HG03135 (cell line): ENCODE measurements around the gene SEMA4A.
"Not testable (repeated sequence)": the region's sequence is repeated elsewhere in the genome, so short reads cannot be mapped to it uniquely, and the experiment has no call there.

Experiments
- ATAC-seq: cut with Tn5 transposase; IDR thresholded peaks from one replicate; pipeline ENCODE4 v1.9.1; 2021; ENCODE audit warnings: mild to moderate bottlenecking, moderate library complexity; ENCODE audit not compliant: unreplicated experiment

The SEMA4A gene

DNA sequence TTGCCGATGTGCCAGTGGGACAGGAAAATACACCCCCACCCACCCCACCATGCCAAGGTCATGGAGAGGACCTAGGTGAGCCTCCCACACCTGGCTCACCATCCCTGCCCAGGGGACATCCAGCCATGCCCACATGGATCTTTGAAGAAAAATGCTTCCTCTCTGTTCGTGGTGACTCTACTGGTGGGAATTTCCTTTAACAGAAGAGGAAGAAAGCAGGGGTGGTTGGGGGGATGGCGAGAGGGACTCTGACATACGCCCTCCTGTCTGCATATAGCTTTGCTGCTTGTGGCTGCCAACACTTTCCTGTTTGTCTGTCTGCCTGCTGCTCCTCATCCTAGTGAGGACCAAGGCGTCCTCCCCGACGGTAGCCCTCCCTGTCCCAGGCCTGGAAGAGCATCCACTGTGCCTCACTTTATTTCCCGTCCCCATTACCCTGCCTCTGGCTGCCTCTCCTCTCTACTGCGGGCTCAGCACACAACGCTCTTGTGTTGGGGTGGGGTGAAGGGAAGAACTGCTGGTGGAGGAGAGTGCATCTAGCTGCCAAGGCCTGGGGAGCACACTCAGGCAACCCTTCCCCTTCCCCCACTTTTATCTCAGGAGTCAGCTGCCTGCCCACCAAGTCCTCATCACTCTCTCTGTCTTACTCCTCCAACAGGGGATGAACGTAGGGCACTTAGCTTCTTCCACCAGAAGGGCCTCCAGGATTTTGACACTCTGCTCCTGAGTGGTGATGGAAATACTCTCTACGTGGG, 2.5 kb downstream of the SEMA4A start:
- no peak for ATAC-seq

DNA sequence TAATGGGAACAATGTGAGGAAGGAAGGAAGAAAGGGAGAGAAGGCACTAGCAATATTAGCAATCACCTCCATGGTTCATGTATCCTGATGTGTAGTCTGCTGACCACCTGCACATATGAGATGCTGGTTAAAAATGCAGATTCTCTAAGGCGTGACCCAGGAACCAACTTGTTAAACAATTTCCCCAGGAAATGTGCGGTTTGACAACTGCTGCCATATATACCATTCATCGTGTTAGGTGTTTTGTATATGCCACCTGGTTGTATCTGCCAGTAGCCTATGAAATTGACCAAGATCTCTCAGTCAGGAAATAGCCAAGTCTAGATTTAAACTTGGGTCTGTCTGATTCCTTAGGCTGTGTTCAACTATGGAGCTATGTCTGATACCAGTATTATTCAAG, 4.1 kb downstream of the SEMA4A start:
- ATAC-seq = no peak

DNA sequence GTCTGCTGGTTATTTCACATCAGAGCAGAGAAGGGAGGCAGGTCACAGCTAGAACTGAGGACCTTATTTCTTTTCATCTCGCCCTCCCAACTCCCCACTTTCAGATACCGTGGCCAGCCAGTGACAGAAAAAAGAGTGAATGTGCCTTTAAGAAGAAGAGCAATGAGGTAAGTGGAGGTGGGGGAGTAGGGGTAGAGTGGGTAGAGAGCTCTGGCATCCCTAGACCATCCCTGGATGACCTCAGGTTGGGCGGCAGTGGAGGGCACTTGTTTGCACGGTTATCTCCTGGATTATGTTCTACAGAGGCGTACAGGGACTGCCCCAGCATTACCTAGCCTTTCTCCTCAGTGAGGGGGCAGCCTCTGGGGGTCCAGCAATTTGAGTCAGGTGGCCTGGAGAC, 4.6 kb downstream of the SEMA4A start:
- ATAC-seq = no peak

DNA sequence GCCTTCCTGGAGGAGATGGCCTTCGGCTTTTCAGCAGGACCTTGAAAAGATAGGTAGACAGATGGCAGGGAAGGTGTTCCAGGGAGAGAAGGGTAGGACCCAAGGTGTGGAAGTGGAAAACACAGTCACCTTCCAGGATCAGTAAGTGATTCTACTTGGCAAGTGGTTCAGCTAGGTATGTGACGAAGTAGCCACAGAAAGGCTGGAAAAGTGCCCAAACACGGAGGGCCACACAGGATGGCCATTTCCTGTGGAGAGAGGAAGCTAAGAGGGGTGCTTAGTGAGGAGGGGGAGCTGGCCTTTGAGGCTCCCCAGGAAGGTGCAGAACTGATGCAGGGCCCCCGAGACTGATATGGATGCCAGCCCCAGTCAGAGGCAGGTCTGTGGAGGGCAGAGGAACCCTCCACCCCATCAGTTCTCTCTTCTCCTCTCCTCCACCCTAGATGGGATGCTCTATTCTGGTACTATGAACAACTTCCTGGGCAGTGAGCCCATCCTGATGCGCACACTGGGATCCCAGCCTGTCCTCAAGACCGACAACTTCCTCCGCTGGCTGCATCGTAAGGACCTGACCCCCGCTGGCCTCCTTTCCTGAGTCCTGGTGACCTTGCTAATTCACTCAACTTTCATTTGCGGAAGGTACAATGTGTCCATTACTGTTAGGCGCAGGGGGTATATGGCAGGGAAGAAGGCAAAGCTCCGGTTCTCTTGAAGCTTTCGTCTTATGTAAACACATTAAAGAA, 6.8 kb downstream of the SEMA4A start:
- ATAC-seq = no peak

DNA sequence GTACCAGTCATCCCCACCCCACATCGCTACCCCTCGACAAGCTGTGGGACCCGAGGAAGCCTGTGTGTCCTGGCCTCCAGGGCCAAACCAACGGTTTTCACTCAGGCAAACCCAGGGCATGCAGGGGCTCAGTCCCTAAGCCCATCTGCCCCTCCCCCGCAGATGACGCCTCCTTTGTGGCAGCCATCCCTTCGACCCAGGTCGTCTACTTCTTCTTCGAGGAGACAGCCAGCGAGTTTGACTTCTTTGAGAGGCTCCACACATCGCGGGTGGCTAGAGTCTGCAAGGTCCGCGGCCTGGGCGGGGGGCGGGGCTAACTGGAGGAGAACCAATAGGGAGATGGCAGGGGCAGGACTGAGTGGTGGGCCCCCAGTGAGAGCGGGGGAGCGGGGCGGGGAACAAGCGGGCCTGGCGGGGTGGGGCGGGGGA, 7.4 kb downstream of the SEMA4A start:
- no peak for ATAC-seq

DNA sequence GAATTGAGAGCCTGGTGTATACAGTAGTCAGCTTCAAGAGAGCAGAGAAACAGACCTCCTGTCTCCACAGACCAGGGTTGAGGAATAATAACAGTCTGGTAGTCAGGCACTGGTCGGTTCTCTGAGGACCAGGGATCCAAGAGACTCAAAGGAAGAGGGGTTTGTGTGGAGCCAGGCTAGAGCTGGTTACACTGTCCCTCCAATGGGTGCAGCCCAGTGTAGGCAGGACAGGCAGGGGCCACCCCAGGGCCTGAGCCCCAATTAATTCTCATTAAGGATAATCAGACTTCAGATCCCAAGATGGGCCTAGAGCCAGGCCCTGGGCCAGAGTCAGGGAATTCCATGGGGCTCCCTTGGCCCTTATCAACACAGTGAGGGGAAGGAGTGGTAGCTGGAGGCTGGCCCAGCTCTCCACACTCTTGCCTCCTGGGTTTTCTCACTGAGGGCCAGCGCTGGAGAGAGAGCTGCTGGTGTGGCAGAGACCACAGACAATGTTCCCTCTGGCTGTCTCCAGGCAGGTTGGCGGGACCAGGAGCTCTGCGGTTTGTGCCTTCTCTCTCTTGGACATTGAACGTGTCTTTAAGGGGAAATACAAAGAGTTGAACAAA, 9.1 kb downstream of the SEMA4A start:
- ATAC-seq = no peak

DNA sequence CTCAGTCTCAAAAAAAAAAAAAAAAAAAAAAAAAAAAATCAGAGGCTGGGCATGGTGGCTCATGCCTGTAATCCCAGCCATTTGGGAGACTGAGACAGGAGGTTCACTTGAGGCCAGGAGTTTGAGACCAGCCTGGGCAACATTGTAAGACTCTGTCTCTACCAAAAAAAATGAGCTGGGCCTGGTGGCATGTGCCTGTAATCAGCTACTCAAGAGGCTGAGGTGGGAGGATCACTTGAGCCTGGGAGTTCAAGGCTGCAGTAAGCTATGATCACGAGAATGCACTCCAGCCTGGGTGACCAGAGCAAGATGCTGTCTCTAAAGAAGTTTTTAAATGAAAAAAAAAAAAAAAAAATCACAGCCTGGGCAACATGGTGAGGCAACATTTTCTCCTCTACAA, 10.3 kb downstream of the SEMA4A start:
- ATAC-seq = no peak

DNA sequence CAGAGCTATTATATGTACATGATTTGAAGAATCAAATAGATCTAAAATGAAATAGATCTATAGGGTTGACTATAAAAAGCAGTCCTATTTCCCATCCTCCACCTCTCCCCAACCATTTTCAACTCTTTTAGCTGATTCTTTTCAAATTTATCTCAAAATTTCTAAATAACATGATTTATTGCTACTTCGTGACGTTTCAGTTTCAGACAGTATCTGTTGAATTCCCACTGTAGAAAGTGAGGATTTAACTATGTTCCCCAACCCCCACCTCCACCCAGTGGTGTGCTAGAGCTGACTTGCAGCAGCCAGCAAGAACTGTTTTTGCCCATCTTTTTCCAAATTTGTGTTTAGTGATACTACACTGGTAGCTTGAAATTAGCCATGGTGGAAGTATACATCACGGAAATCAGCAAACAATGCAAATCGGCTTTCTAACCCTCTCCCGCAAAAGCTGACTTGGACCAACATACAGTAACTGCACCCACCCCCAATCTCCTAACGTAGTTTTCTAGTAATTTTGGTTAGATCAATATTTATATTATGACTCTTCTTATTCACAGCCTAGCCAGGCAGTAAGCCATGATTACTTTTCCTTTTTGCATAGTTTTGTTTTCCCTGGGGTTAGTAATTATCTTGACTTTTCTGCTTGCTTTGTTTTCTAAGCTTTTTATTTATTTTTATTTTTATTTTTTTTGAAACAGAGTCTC, 10.9 kb downstream of the SEMA4A start:
- no peak for ATAC-seq

DNA sequence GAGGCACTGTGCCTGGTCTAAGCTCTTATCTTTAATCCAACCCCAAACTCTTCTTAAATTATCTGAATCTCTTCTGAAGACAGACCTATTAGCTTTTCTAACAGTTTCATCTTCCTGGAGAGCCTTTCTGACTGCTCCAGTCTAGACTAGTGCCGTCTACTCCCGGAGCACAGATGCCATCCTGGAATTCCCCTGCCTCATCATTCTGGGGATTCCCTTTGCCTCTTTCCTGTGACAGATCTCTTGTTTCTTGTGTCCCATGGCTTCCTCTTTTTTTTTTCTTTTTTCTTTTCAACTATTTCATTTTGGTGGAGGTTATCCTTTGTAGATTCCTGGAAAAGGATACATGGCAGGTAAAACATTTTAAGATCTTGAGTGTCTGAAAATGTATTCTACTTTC, 11.7 kb downstream of the SEMA4A start:
- no peak for ATAC-seq

DNA sequence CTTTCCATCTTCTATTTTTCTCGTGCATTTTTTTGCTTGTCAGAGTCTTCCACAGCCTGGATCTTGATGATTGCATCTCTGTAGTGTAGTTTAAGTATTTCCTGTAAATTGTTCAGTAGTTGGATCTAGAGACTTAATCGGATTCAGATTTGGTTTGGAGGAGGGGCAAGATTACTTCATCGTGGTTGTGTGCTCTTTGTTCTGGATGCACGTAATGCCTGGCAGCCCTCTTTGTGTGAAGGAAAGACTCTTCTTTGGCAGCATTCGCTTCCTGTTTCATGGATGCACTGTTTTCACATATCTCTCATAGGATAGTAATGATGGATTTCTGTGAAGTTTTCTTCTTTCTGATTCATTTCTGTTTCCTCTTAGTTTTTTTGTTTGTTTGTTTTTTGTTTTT, 14.2 kb downstream of the SEMA4A start:
- no peak for ATAC-seq

DNA sequence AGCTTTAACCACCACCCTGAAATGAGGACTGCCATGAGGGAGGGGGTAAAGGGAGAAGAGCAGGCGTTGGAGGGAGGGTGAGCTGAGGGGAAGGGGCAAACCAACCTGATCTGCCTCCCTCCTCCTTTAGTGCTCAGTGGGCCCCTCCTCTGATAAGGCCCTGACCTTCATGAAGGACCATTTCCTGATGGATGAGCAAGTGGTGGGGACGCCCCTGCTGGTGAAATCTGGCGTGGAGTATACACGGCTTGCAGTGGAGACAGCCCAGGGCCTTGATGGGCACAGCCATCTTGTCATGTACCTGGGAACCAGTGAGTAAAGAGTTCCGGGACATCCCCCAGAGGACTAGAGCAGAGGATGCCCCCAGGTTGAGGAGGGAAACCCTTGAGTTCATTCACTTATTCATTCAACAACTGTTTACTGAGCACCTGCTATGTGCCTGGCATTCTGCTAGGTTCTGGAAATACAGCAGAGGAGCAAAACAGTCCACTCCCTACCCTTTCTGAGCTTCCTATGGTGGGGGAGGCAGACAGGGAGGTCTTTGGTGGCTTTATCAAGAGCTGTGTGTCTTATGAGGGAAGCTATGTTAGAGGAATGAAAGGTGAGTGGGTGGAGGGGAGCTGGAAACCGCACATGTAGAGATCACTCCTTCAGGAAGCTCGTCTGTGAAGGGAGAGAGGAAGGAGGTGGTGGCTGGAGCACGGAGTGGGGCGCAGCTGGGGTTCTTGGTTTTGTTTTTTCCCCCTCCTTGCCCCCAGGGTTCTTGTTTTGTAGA, 19.5 kb downstream of the SEMA4A start:
- ATAC-seq = no peak

DNA sequence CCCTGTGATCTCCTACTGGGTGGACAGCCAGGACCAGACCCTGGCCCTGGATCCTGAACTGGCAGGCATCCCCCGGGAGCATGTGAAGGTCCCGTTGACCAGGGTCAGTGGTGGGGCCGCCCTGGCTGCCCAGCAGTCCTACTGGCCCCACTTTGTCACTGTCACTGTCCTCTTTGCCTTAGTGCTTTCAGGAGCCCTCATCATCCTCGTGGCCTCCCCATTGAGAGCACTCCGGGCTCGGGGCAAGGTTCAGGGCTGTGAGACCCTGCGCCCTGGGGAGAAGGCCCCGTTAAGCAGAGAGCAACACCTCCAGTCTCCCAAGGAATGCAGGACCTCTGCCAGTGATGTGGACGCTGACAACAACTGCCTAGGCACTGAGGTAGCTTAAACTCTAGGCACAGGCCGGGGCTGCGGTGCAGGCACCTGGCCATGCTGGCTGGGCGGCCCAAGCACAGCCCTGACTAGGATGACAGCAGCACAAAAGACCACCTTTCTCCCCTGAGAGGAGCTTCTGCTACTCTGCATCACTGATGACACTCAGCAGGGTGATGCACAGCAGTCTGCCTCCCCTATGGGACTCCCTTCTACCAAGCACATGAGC, 23.3 kb downstream of the SEMA4A start:
- no peak for ATAC-seq

DNA sequence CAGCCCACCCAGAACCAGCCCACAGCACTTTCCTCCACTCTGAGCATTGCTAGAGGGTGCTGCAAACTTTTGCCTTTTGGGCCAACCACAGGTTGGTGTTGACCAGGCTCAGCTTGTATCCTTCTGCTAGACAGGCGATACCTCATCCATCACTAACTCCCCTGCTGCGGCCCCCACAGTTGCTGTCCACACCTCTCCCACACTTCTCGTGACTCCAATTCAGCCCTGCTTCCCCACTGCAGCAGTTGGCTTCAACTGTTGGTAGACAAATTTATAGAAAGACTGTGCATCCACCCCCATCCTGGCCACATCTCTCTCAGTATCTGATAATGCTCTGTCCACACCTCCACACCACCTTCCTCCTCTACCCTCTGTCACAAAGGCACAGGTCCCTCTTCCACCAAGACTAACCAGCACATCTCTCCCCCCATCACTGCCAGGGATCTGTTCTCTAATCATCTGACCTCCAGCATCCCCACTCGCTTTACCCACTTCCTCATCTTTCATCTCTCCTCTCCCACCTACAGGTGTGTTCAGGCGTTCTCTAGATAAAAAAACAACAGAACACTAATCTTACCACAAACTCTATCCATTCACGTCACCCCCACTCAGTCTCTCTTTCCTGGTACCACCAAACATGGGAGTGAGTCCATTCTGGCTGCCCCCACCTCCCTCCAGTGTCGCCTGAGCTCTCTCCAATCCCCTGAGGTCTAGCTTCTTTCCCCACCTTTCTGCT, 24.7 kb downstream of the SEMA4A start:
- ATAC-seq = no peak

DNA sequence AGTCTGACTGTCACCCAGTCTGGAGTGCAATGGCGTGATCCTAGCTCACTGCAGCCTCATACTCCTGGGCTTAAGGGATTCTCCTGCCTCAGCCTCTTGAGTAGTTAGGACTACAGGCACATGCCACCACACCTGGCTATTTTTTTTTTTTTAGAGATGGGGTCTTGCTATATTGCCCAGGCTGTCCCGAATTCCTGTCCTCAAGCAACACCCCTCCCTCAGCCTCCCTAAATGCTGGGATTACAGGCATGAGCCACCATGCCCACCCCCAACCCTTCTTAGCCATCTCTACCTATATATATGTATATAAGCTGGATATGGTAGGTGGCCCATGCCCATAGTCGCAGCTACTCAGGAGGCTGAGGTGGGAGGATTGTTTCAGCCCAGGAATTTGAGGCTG, 27.1 kb downstream of the SEMA4A start:
- ATAC-seq = no peak

DNA sequence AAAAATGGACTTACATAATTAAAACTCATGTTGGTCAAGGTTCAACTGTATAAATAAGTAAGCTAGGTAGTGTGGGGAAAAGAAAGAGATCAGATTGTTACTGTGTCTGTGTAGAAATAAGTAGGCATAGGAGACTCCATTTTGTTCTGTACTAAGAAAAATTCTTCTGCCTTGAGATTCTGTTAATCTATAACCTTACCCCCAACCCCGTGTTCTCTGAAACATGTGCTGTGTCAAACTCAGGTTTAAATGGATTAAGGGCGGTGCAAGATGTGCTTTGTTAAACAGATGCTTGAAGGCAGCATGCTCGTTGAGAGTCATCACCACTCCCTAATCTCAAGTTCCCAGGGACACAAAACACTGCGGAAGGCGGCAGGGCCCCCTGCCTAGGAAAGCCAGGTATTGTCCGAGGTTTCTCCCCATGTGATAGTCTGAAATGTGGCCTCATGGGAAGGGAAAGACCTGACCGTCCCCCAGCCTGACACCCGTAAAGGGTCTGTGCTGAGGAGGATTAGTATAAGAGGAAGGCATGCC, 28.1 kb downstream of the SEMA4A start:
- not testable (repeated sequence) for ATAC-seq

DNA sequence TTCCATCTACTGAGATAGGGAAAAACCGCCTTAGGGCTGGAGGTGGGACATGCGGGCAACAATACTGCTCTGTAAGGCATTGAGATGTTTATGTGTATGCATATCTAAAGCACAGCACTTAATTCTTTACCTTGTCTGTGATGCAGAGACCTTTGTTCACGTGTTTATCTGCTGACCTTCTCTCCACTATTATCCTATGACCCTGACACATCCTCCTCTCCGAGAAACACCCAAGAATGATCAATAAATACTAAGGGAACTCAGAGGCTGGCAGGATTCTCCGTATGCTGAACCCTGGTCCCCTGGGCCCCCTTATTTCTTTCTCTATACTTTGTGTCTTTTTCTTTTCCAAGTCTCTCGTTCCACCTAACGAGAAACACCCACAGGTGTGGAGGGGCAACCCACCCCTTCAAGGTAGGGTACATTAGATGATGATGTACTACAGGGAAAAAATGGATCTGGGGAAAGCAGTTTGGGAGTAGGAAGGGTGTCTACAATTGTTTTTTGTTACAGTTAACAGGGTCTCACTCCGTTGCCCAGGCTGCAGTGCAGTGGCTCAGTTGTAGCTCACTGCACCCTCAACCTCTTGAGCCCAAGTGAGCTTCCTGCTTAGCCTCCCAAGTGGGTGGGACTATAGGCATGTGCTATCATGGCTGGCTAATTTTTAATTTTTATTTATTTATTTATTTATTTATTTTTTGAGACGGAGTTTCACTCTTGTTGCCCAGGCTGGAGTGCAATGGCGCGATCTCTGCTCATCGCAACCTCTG, 28.8 kb downstream of the SEMA4A start:
- not testable (repeated sequence) for ATAC-seq

DNA sequence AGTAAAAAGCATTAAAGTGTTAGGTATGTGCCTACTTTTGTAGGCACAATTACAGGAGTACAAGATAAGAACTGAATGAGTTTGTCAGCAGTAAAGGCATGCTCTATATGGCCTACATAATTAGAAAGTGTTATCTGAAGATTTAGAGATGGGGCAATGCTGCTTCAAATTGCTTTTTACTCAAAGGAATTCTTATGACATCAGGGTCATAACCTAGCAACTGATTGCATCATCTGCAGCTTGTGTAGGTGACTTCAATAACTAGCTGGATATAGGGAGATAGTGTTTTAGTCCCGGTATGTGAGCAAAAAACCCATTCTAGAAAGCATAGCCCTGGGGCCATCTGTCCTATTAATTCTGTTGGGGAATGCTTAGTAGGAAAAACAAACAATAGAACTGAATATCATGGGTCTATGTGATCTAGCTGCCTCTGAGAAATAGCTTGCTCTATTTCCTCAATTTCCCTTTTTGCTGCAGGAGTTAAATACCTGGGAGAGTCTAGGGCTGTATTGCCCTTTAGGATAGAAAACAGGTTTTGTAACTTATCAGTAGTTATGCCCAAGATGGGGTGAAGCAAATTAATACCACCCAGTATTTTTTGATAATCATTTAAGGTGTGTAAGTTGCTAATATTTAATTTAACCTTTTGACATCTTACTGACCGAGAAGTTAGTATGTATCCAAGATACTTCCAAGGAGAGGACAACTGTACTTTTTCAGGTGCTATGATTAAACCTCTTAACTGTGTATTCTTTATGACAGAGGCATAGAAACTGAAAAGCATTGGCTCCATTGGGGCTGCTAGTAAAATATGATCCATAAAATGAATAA, 33.2 kb downstream of the SEMA4A start:
- ATAC-seq = not testable (repeated sequence)

DNA sequence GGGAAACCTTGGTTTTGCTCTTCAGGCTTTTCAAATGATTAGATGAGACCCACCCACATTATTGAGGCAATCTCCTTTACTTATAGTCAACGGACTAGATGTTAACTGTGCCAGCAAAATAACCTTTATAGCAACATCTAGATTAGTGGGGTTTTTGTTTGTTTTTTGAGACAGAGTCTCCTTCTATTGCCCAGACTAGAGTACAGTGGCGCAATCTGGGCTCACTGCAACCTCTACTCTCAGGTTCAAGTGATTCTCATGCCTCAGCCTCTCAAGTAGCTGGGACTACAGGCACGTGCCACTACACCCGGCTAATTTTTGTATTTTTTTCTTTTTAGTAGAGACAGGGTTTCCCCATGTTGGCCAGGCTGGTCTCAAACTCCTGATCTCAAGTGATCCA, 36.9 kb downstream of the SEMA4A start:
- ATAC-seq = not testable (repeated sequence)
